GM12878 (cell line): ENCODE data around the gene ANP32E. TPM values are rescaled to one million over a fixed set of nuclear protein-coding genes. Genes with fewer than 3 reads are reported as not detected.

Experiments used
- ATAC-seq: fragments of 200-7000 bp; cut with Tn5 transposase; 3 replicates; pipeline ENCODE4 v1.9.1; 2020; ENCODE audit warnings: mild to moderate bottlenecking, moderate library complexity
- BruUV-seq: library from RNA; stranded (reverse); fragments of 400-500 nt; replicated peaks from 2 replicates; lab custom pipeline; 2021; lab: Mats Ljungman, UMichigan
- CTCF ChIA-PET: fragments of 300-600 bp; sonication (Branson Sonifier 250); formaldehyde crosslinking; extraction: SDS; loops from one replicate; lab custom pipeline; 2021; ENCODE audit warnings: inconsistent platforms; lab: Yijun Ruan, JAX
- POLR2A ChIA-PET: fragments of 350-600 bp; formaldehyde crosslinking; extraction: SDS; loops from one replicate; lab custom pipeline; 2021; ENCODE audit warnings: inconsistent platforms; lab: Charles Lee
- RAD21 ChIA-PET: fragments of 300-600 bp; sonication (Branson Sonifier 250); formaldehyde crosslinking; loops from one replicate; lab custom pipeline; 2023; ENCODE audit warnings: antibody characterized with exemption; ENCODE audit not compliant: unreplicated experiment; lab: Charles Lee
- SMC1A ChIA-PET: fragments of 300-600 bp; sonication (Branson Sonifier 250); formaldehyde crosslinking; loops from one replicate; lab custom pipeline; 2023; ENCODE audit not compliant: unreplicated experiment, uncharacterized antibody; lab: Charles Lee
- DNase-seq: peaks from one replicate; pipeline ENCODE4 v3.0.0-alpha.2; 2011; ENCODE audit warnings: low read depth, low spot score
- FAIRE-seq: peaks from 3 replicates; lab custom pipeline; 2011; peaks lifted over from hg19 to GRCh38; lab: Jason Lieb, UNC
- H2AFZ ChIP-seq: 2 replicates; pipeline ENCODE4 v1.6.0; 2011; ENCODE audit warnings: low read depth, low read length, control low read depth; ENCODE audit not compliant: control insufficient read depth
- H3K27ac ChIP-seq: 2 replicates; pipeline ENCODE4 v1.5.1; 2011; ENCODE audit warnings: control low read depth; ENCODE audit not compliant: control insufficient read depth, insufficient read depth
- H3K27me3 ChIP-seq, 2 experiments: replicated peaks in 1 of 2; 2 replicates each; pipeline versions ENCODE4 v1.6.0 to v1.6.1; 2011; ENCODE audit warnings: low read length in 1 of 2; ENCODE audit not compliant: control insufficient read depth in 2 of 2, insufficient read depth in 2 of 2
- H3K36me3 ChIP-seq, 2 experiments: 2 replicates each; pipeline ENCODE4 v1.5.1; 2011; ENCODE audit warnings: low read length in 1 of 2; ENCODE audit not compliant: control insufficient read depth in 2 of 2, insufficient read depth in 2 of 2
- H3K4me1 ChIP-seq: 2 replicates; pipeline ENCODE4 v1.6.1; 2011; ENCODE audit warnings: mild to moderate bottlenecking, low read length, moderate library complexity, mixed read lengths; ENCODE audit not compliant: control insufficient read depth, insufficient read depth
- H3K4me2 ChIP-seq: 2 replicates; pipeline ENCODE4 v1.6.0; 2011; ENCODE audit warnings: control low read depth; ENCODE audit not compliant: control insufficient read depth, insufficient read depth
- H3K4me3 ChIP-seq: fragments of 200-600 bp; sonication (generic); 2 replicates; pipeline ENCODE4 v1.5.1; 2016
- H3K79me2 ChIP-seq: 2 replicates; pipeline ENCODE4 v1.6.0; 2011; ENCODE audit warnings: low read length; ENCODE audit not compliant: control insufficient read depth, insufficient read depth
- H3K9ac ChIP-seq: 2 replicates; pipeline ENCODE4 v1.8.0; 2011; ENCODE audit warnings: low read length, control low read depth, mixed read lengths; ENCODE audit not compliant: control insufficient read depth, insufficient read depth
- H3K9me3 ChIP-seq: replicated peaks from 3 replicates; pipeline ENCODE4 v1.5.1; 2011; ENCODE audit warnings: mild to moderate bottlenecking, low read length; ENCODE audit not compliant: control insufficient read depth, insufficient read depth
- H4K20me1 ChIP-seq: 2 replicates; pipeline ENCODE4 v1.6.0; 2011; ENCODE audit not compliant: control insufficient read depth, insufficient read depth
- BMI1 ChIP-seq: fragments of 450-650 bp; IDR thresholded peaks from 2 replicates; pipeline ENCODE4 v1.6.1; 2016; ENCODE audit warnings: mild to moderate bottlenecking, moderate library complexity, borderline replicate concordance
- CHD1 ChIP-seq: IDR thresholded peaks from 2 replicates; pipeline ENCODE4 v1.6.1; 2012; ENCODE audit warnings: low read depth, low read length, improper control_type of control experiment
- GABPA ChIP-seq: IDR thresholded peaks from 2 replicates; pipeline ENCODE4 v1.6.1; 2014; ENCODE audit warnings: antibody characterized with exemption, low read depth, mild to moderate bottlenecking, inconsistent platforms
- POLR2A ChIP-seq: IDR thresholded peaks from 2 replicates; pipeline ENCODE4 v1.6.1; 2011; ENCODE audit warnings: low read depth, mild to moderate bottlenecking, low read length
- RUNX3 ChIP-seq: IDR thresholded peaks from 2 replicates; pipeline ENCODE4 v1.6.1; 2012; ENCODE audit warnings: low read length, inconsistent platforms
- WRNIP1 ChIP-seq: IDR thresholded peaks from 2 replicates; pipeline ENCODE4 v1.6.1; 2011; ENCODE audit warnings: low read depth, low read length, improper control_type of control experiment, borderline replicate concordance
- YY1 ChIP-seq: IDR thresholded peaks from 2 replicates; pipeline ENCODE4 v1.6.1; 2011; ENCODE audit warnings: low read depth, mild to moderate bottlenecking, low read length
- WGBS: methylation state at CpG from one replicate; pipeline ENCODE4 v1.1.6; 2016; ENCODE audit warnings: low lambda C conversion rate; ENCODE audit not compliant: insufficient replicate concordance, insufficient coverage; ENCODE audit errors: missing lambda C conversion rate; 5-methylcytosine and 5-hydroxymethylcytosine counted together
- in situ Hi-C: fragments of 300-500 bp; cut with MboI; formaldehyde crosslinking; loops from 9 replicates; pipeline ENCODE4 v1.14.3; 2018; ENCODE audit warnings: mixed read lengths
- intact Hi-C: fragments of 100-400 bp; cut with micrococcal nuclease; formaldehyde crosslinking; loops from one replicate; pipeline ENCODE4 v1.14.2; 2022; ENCODE audit not compliant: unreplicated experiment
- polyA plus RNA-seq, 11 experiments: library from polyadenylated mRNA; depleted of rRNA in 4 of 11; unstranded in 6 of 11; stranded (reverse) in 5 of 11; fragments of >200 nt; fragmentation: Nextera tagmentation in 4 of 11; fragmentation: Illumina TruSeq in 1 of 11; extraction: Ambion mirVana in 4 of 11; extraction: Trizol in 1 of 11; gene quantifications; 1 replicate in 1 of 11; 2 replicates in 10 of 11; pipeline versions ENCODE4 v1.2.1 to v1.2.3, GENCODE V29; 2011 to 2016; ENCODE audit warnings: inconsistent platforms in 2 of 11, missing spikeins in 2 of 11, low read depth in 1 of 11
- total RNA-seq, 4 experiments: library from RNA; depleted of rRNA in 3 of 4; stranded (reverse); fragments of >200 nt in 3 of 4; fragmentation: Illumina TruSeq in 1 of 4; extraction: Trizol in 1 of 4; gene quantifications; 2 replicates each; pipeline versions ENCODE4 v1.2.1 to v1.2.3, GENCODE V29; 2013 to 2021
- TF ChIP-seq, protein P1 (sequence below): IDR thresholded peaks from 2 replicates; pipeline ENCODE4 v1.6.1; 2012; ENCODE audit warnings: mild to moderate bottlenecking, low read depth, low read length
- TF ChIP-seq, protein P2 (sequence below): fragments of 450-650 bp; conservative IDR thresholded peaks from 2 replicates; pipeline ENCODE4 v1.6.1; 2017; ENCODE audit warnings: mild to moderate bottlenecking, moderate library complexity
- TF ChIP-seq, protein P3 (sequence below): fragments of 150-350 bp; IDR thresholded peaks from 2 replicates; pipeline ENCODE4 v1.6.1; 2014; ENCODE audit warnings: mild to moderate bottlenecking, low read depth, low read length

ANP32E gene
- total and polyA plus RNA-seq, 10 of the 15 experiments (the other 5 are each of a cell fraction or from before 2014, with no cell fraction given): 59.2 to 250 (median 121) TPM

DNA sequence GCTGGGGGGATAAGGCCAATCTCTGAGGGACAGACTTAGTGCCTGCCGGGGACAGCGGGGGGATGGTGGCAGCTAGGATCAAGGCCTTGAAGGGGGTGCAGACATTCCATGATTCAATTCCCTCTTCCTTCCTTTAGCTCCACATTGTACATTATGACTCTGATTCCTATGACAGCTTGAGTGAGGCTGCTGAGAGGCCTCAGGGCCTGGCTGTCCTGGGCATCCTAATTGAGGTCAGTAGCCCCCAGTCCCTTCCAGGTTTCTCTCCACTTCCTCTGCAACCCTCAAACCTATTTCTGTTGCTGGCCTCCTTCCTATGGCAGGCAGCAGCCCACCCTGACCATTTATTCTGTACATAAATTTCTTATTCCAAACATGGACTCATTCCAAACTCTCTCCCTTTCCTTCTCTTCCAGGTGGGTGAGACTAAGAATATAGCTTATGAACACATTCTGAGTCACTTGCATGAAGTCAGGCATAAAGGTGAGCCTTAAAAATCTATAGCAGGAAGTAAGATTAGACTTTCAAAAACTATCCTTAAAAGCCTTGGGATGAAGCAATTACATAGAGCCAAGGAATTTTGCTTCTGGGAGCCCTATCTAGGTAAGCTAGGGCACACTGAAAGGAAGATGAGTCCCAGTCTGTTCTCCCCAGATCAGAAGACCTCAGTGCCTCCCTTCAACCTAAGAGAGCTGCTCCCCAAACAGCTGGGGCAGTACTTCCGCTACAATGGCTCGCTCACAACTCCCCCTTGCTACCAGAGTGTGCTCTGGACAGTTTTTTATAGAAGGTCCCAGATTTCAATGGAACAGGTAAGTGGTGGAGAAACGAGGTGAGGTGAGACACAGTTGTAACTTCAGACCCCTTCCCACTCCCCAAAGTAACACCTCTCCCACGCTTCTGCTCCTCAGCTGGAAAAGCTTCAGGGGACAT is 26.7 kb upstream of the ANP32E start (continued):
- TF ChIP-seq, protein P1, sequence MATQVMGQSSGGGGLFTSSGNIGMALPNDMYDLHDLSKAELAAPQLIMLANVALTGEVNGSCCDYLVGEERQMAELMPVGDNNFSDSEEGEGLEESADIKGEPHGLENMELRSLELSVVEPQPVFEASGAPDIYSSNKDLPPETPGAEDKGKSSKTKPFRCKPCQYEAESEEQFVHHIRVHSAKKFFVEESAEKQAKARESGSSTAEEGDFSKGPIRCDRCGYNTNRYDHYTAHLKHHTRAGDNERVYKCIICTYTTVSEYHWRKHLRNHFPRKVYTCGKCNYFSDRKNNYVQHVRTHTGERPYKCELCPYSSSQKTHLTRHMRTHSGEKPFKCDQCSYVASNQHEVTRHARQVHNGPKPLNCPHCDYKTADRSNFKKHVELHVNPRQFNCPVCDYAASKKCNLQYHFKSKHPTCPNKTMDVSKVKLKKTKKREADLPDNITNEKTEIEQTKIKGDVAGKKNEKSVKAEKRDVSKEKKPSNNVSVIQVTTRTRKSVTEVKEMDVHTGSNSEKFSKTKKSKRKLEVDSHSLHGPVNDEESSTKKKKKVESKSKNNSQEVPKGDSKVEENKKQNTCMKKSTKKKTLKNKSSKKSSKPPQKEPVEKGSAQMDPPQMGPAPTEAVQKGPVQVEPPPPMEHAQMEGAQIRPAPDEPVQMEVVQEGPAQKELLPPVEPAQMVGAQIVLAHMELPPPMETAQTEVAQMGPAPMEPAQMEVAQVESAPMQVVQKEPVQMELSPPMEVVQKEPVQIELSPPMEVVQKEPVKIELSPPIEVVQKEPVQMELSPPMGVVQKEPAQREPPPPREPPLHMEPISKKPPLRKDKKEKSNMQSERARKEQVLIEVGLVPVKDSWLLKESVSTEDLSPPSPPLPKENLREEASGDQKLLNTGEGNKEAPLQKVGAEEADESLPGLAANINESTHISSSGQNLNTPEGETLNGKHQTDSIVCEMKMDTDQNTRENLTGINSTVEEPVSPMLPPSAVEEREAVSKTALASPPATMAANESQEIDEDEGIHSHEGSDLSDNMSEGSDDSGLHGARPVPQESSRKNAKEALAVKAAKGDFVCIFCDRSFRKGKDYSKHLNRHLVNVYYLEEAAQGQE: no peak

DNA sequence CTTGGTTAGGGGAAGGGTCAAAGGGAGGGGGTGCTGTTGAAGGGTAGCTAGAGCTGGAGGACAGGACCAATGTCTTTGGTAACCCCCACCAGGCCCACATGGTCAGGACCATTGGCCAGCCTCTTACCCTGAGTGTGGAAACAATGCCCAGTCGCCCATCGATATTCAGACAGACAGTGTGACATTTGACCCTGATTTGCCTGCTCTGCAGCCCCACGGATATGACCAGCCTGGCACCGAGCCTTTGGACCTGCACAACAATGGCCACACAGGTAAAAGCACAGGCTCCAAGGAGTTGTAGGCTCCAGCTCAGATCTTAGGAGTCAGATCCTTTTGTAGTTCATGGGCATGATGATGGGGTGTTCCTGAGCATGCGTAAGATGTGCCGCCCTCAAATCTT is 25.5 kb upstream of the ANP32E start:
- H3K4me2 ChIP-seq: no peak overlapping the region
- ATAC-seq: no peak
- H3K36me3 ChIP-seq: peaks cover 4 to 17% of the 10 kb centered on the region in 2 experiments
- H3K79me2 ChIP-seq: peaks cover 2% of the 10 kb centered on the region; the same call in 1 of the 2 replicates
- BruUV-seq: no TSS peak
- RAD21 ChIA-PET: no interaction called here
- WGBS: 66% methylated on average over 6 of the region's 6 CpGs
- no peak overlapping the region for H2AFZ ChIP-seq
- H3K9ac ChIP-seq: no peak overlapping the region
- no peaks in the 10 kb centered on the region for H4K20me1 ChIP-seq
- CTCF ChIA-PET: interaction anchor here (1.3 to 5.8 kb wide), 2 partner anchors 10 to 20 kb away, joined by 4 to 27 read pairs; partner anchors contain the start of gene CIART
- no peak for FAIRE-seq
- H3K9me3 ChIP-seq: no peaks in the 10 kb centered on the region
- H3K4me1 ChIP-seq: no peaks in the 10 kb centered on the region; the same call in 1 of the 2 replicates
- in situ Hi-C loops (no loop called here), intact Hi-C loops (no loop called here)
- POLR2A ChIA-PET: no interaction called here
- no peak overlapping the region for H3K27ac ChIP-seq
- DNase-seq: no peak
- TF ChIP-seq POLR2A (peak; percentile 35; the same call in 1 of the 2 replicates), CHD1 (no peak), GABPA (no peak), YY1 (no peak), WRNIP1 (no peak), BMI1 (no peak), RUNX3 (no peak)
- TF ChIP-seq, protein P2, sequence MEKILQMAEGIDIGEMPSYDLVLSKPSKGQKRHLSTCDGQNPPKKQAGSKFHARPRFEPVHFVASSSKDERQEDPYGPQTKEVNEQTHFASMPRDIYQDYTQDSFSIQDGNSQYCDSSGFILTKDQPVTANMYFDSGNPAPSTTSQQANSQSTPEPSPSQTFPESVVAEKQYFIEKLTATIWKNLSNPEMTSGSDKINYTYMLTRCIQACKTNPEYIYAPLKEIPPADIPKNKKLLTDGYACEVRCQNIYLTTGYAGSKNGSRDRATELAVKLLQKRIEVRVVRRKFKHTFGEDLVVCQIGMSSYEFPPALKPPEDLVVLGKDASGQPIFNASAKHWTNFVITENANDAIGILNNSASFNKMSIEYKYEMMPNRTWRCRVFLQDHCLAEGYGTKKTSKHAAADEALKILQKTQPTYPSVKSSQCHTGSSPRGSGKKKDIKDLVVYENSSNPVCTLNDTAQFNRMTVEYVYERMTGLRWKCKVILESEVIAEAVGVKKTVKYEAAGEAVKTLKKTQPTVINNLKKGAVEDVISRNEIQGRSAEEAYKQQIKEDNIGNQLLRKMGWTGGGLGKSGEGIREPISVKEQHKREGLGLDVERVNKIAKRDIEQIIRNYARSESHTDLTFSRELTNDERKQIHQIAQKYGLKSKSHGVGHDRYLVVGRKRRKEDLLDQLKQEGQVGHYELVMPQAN: no peak
- TF ChIP-seq, protein P3, sequence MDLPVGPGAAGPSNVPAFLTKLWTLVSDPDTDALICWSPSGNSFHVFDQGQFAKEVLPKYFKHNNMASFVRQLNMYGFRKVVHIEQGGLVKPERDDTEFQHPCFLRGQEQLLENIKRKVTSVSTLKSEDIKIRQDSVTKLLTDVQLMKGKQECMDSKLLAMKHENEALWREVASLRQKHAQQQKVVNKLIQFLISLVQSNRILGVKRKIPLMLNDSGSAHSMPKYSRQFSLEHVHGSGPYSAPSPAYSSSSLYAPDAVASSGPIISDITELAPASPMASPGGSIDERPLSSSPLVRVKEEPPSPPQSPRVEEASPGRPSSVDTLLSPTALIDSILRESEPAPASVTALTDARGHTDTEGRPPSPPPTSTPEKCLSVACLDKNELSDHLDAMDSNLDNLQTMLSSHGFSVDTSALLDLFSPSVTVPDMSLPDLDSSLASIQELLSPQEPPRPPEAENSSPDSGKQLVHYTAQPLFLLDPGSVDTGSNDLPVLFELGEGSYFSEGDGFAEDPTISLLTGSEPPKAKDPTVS: no peak
- SMC1A ChIA-PET: interaction anchor here (0.6 to 1.2 kb wide), 4 partner anchors 11 to 386 kb away, joined by 3 to 5 read pairs (median 3); partner anchors contain the start of gene C1orf54
- H3K27me3 ChIP-seq: no peaks in the 10 kb centered on the region; a peak in 2 of 4 replicates
- H3K4me3 ChIP-seq: no peak overlapping the region
